Neural cell (in vitro differentiated cells): ENCODE data around the gene KCNMB4. TPM values are rescaled to one million over a fixed set of nuclear protein-coding genes. Genes with fewer than 3 reads are reported as not detected.

Experiments
- H2AFZ ChIP-seq: fragments of 200-600, 300-800 bp; sonication (generic), shearing (Covaris generic); 2 replicates; pipeline ENCODE4 v1.6.0; 2014; ENCODE audit warnings: low read depth, mild to moderate bottlenecking, antibody characterized with exemption, low read length, moderate library complexity
- H3F3A ChIP-seq: fragments of 200-600 bp; shearing (Covaris generic); 2 replicates; pipeline ENCODE4 v1.6.1; 2016; ENCODE audit warnings: mild to moderate bottlenecking, moderate library complexity, mixed read lengths, antibody characterized with exemption, low read length; ENCODE audit not compliant: insufficient read depth, poor library complexity, severe bottlenecking
- H3K27ac ChIP-seq: fragments of 200-600, 300-800 bp; sonication (generic), shearing (Covaris generic); 2 replicates; pipeline ENCODE4 v1.5.1; 2014; ENCODE audit warnings: mild to moderate bottlenecking, low read length, moderate library complexity
- H3K27me3 ChIP-seq: fragments of 300-800, 200-600 bp; sonication (generic), shearing (Covaris generic); 2 replicates; pipeline ENCODE4 v1.6.0; 2014; ENCODE audit warnings: mild to moderate bottlenecking, low read depth, low read length, moderate library complexity; ENCODE audit not compliant: insufficient read depth
- H3K36me3 ChIP-seq: fragments of 300-800, 200-600 bp; sonication (generic), shearing (Covaris generic); 2 replicates; pipeline ENCODE4 v1.5.1; 2014; ENCODE audit warnings: mild to moderate bottlenecking, antibody characterized with exemption, low read length, moderate library complexity; ENCODE audit not compliant: insufficient read depth
- H3K4me2 ChIP-seq: fragments of 300-800, 200-600 bp; sonication (generic), shearing (Covaris generic); 2 replicates; pipeline ENCODE4 v1.6.0; 2014; ENCODE audit warnings: mild to moderate bottlenecking, low read length
- H3K4me3 ChIP-seq: fragments of 300-800, 200-600 bp; sonication (generic), shearing (Covaris generic); 2 replicates; pipeline ENCODE4 v1.5.1; 2014; ENCODE audit warnings: mild to moderate bottlenecking, low read length, moderate library complexity
- H3K79me2 ChIP-seq: fragments of 200-600 bp; shearing (Covaris generic); replicated peaks from 2 replicates; pipeline ENCODE4 v1.6.0; 2014; ENCODE audit warnings: mild to moderate bottlenecking, low read length, moderate library complexity; ENCODE audit not compliant: insufficient read depth
- H3K9ac ChIP-seq: fragments of 300-800, 200-600 bp; sonication (generic), shearing (Covaris generic); 2 replicates; pipeline ENCODE4 v1.6.1; 2016; ENCODE audit warnings: mild to moderate bottlenecking, low read length, mixed read lengths
- H3K9me2 ChIP-seq: fragments of 200-600 bp; shearing (Covaris generic); 2 replicates; pipeline ENCODE4 v1.6.1; 2016; ENCODE audit warnings: mild to moderate bottlenecking, low read length, mixed read lengths; ENCODE audit not compliant: insufficient read depth
- H3K9me3 ChIP-seq: fragments of 200-600, 300-800 bp; sonication (generic), shearing (Covaris generic); 2 replicates; pipeline ENCODE4 v1.6.1; 2016; ENCODE audit warnings: mild to moderate bottlenecking, mixed run types, low read length, moderate library complexity, mixed read lengths
- H4K20me1 ChIP-seq: fragments of 200-600 bp; shearing (Covaris generic); 2 replicates; pipeline ENCODE4 v1.6.1; 2016; ENCODE audit warnings: mild to moderate bottlenecking, mixed run types; ENCODE audit not compliant: insufficient read depth
- EP300 ChIP-seq: fragments of 450-650 bp; conservative IDR thresholded peaks from 2 replicates; pipeline ENCODE4 v1.6.1; 2014; ENCODE audit warnings: antibody characterized with exemption, mild to moderate bottlenecking, moderate library complexity; ENCODE audit not compliant: poor library complexity, severe bottlenecking
- MXI1 ChIP-seq: fragments of 450-650 bp; conservative IDR thresholded peaks from 2 replicates; pipeline ENCODE4 v1.6.1; 2014; ENCODE audit warnings: antibody characterized with exemption, mild to moderate bottlenecking; ENCODE audit not compliant: poor library complexity, severe bottlenecking
- POLR2AphosphoS5 ChIP-seq: IDR thresholded peaks from 2 replicates; pipeline ENCODE4 v1.6.1; 2012
- RAD21 ChIP-seq: fragments of 450-650 bp; conservative IDR thresholded peaks from 2 replicates; pipeline ENCODE4 v1.6.1; 2014; ENCODE audit warnings: antibody characterized with exemption, mild to moderate bottlenecking, moderate library complexity
- SMC3 ChIP-seq: fragments of 450-650 bp; conservative IDR thresholded peaks from 2 replicates; pipeline ENCODE4 v1.6.1; 2014; ENCODE audit warnings: antibody characterized with exemption, mild to moderate bottlenecking, moderate library complexity; ENCODE audit not compliant: poor library complexity
- TAF1 ChIP-seq: IDR thresholded peaks from 2 replicates; pipeline ENCODE4 v1.6.1; 2012; ENCODE audit warnings: low read depth
- polyA plus RNA-seq: library from polyadenylated mRNA; depleted of rRNA; stranded (reverse); fragments of >200 nt; gene quantifications from 2 replicates; pipeline ENCODE4 v1.2.3, GENCODE V29; 2014
- TF ChIP-seq, protein P1 (sequence below): IDR thresholded peaks from 2 replicates; pipeline ENCODE4 v1.6.1; 2012; ENCODE audit warnings: borderline replicate concordance

Gene KCNMB4
- polyA plus RNA-seq, 1 donor from 2014 or later, result 26.4 TPM

DNA sequence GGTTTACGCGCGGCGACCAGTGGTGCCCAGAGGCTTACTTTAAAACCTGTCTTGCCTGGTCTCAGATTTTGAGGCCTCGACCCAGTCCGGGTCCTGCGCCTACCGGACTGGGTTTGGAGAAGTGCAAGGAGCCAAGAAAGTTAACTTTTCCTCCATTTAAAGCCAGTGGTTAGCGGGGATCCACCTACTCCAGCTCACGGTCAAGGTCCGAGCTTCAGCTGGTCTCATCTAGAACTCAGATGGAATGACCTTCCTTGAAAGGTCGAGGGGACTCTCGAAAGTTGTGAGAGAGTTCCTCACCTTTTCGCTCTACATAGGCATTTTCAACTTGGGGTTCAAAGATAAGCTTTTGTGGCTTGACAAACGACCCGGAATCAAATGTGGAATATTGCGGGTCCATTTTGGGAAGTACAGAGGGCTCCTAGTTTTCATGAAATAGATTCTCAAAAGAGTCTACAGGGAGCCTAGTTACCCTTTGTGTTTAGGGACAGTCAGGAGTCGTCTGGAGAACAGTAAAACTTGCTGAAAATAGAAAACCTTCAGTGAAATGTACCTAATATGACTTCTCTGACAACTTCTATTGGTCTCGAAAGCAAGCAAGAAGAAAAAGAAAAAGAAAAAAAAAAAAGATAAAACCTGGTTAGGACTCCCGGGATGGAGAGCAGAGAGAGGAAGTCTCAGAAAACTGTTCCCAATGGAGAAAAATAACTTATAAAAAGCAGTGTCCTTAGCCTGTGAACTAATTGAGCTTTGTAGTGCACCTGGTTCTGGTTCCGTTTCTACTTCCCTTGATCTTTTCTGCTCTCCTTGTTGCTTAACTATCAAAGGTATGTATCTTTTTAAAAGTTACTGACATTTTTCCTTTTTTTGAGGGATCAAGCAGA lies 1.4 kb downstream of the KCNMB4 start:
- peak overlapping the region; percentile 83 for H3K9ac ChIP-seq
- H3F3A ChIP-seq, result no peaks in the 10 kb centered on the region
- H3K4me3 ChIP-seq, result peak overlapping the region; percentile 93
- H3K4me2 ChIP-seq, result peak overlapping the region; percentile 79
- TF ChIP-seq MXI1, result no peak
- H3K79me2 ChIP-seq, result peaks cover 30% of the 10 kb centered on the region
- no peaks in the 10 kb centered on the region for H4K20me1 ChIP-seq
- no peaks in the 10 kb centered on the region for H3K9me3 ChIP-seq
- no peaks in the 10 kb centered on the region for H3K9me2 ChIP-seq
- peak overlapping the region; percentile 36 for H2AFZ ChIP-seq
- peaks cover 15% of the 10 kb centered on the region for H3K27me3 ChIP-seq
- no peaks in the 10 kb centered on the region for H3K36me3 ChIP-seq
- H3K27ac ChIP-seq, result no peak overlapping the region

DNA sequence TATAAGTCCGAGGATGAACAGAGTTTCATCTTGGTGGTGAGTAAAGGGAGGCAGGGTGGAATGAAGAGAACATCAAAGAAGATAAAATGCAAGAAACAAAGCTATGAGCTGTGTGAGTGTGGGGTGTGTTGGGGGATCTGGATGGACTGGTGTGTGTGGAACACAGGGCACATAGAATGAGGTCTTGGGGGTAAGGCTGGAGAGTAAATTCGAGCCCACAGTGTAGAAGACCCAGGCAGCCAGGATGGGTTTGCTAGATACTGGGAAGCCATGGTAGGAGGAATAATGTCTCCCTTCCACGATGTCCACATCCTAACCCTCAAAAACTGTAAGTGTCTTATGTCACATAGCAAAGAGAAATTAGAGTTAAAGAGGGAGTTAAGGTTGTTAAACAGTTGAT lies 6.8 kb downstream of the KCNMB4 start:
- Histone ChIP-seq H3K79me2 (peaks cover 22% of the 10 kb centered on the region), H3K9me2 (no peaks in the 10 kb centered on the region), H3K4me2 (no peak overlapping the region), H3F3A (no peaks in the 10 kb centered on the region), H3K27me3 (no peaks in the 10 kb centered on the region), H3K36me3 (no peaks in the 10 kb centered on the region), H2AFZ (no peak overlapping the region), H3K4me3 (no peak overlapping the region), H3K27ac (no peak overlapping the region), H4K20me1 (no peaks in the 10 kb centered on the region), H3K9me3 (no peaks in the 10 kb centered on the region), H3K9ac (no peak overlapping the region)
- TF ChIP-seq EP300, result no peak

- H3K9ac ChIP-seq, result no peak overlapping the region
- H2AFZ ChIP-seq, result no peak overlapping the region
- TF ChIP-seq, protein P1, sequence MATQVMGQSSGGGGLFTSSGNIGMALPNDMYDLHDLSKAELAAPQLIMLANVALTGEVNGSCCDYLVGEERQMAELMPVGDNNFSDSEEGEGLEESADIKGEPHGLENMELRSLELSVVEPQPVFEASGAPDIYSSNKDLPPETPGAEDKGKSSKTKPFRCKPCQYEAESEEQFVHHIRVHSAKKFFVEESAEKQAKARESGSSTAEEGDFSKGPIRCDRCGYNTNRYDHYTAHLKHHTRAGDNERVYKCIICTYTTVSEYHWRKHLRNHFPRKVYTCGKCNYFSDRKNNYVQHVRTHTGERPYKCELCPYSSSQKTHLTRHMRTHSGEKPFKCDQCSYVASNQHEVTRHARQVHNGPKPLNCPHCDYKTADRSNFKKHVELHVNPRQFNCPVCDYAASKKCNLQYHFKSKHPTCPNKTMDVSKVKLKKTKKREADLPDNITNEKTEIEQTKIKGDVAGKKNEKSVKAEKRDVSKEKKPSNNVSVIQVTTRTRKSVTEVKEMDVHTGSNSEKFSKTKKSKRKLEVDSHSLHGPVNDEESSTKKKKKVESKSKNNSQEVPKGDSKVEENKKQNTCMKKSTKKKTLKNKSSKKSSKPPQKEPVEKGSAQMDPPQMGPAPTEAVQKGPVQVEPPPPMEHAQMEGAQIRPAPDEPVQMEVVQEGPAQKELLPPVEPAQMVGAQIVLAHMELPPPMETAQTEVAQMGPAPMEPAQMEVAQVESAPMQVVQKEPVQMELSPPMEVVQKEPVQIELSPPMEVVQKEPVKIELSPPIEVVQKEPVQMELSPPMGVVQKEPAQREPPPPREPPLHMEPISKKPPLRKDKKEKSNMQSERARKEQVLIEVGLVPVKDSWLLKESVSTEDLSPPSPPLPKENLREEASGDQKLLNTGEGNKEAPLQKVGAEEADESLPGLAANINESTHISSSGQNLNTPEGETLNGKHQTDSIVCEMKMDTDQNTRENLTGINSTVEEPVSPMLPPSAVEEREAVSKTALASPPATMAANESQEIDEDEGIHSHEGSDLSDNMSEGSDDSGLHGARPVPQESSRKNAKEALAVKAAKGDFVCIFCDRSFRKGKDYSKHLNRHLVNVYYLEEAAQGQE, result no peak
- TF ChIP-seq POLR2AphosphoS5, result no peak
- no peak for TF ChIP-seq EP300
- no peak for TF ChIP-seq RAD21
- TF ChIP-seq TAF1, result no peak
- no peak for TF ChIP-seq SMC3
- peaks cover 10% of the 10 kb centered on the region for H3K36me3 ChIP-seq
- no peaks in the 10 kb centered on the region for H3K27me3 ChIP-seq
- peaks cover 2% of the 10 kb centered on the region for H3K9me3 ChIP-seq
- no peak overlapping the region for H3K4me2 ChIP-seq
- H3K27ac ChIP-seq, result no peak overlapping the region
- H4K20me1 ChIP-seq, result no peaks in the 10 kb centered on the region
- no peaks in the 10 kb centered on the region for H3K79me2 ChIP-seq
- no peaks in the 10 kb centered on the region for H3K9me2 ChIP-seq
- no peaks in the 10 kb centered on the region for H3F3A ChIP-seq
- no peak overlapping the region for H3K4me3 ChIP-seq
These were observed 13.8 kb downstream of the KCNMB4 start for GRCh38 chr12:70379846-70380245.
